Left hindlimb (tissue), 1 donor: ENCODE results near the gene SMIM35.

Source experiments
- DNase-seq: peaks from one replicate; pipeline ENCODE4 v3.0.0-alpha.2; 2018

SMIM35 gene

DNA sequence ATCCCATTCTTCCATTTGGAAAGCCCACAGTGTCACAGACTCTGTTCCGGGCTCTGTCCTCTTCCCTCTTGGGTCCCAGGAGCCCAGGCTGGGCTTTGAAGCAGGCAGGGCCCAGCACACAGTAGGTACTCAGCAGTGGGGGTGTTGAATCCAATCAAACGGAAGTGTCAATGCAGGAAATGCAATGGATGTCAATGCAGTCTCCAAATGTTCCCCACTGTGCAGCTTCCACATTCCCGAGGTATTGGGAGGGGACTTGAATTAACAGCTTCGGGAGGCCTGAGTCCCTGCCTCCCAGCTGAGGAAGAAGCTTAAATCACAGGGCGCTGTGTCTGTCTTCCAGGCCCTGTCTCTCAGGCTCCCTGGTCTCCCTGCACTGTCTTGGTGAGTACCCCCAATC is 21.8 kb upstream of the SMIM35 start:
- no peak for DNase-seq

DNA sequence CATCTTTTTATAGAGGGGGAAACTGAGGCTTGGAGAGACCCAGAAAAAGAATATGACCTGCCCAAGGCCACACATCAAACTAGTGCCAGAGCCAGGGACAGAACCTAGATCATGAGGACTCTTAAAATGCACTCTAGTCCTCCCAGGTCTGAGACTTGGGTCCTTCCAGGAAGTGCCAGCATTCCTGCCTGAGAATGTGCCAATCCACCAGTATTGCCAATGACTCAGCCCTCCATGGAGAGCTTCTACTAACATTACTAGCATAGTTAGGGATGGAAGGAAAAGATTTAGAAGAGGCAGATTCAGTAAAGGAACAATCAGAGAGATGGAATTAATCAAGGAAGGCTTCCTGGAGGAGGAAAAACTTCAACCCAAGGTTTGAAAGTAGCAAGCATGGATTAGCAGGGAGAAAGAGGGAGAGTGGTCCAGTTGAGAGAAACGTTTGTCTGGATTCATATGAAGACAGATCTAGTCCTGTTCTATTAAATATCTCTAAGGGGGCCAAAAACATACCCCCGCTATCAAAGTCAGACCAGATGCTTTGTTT is 20.1 kb upstream of the SMIM35 start:
- DNase-seq: no peak

DNA sequence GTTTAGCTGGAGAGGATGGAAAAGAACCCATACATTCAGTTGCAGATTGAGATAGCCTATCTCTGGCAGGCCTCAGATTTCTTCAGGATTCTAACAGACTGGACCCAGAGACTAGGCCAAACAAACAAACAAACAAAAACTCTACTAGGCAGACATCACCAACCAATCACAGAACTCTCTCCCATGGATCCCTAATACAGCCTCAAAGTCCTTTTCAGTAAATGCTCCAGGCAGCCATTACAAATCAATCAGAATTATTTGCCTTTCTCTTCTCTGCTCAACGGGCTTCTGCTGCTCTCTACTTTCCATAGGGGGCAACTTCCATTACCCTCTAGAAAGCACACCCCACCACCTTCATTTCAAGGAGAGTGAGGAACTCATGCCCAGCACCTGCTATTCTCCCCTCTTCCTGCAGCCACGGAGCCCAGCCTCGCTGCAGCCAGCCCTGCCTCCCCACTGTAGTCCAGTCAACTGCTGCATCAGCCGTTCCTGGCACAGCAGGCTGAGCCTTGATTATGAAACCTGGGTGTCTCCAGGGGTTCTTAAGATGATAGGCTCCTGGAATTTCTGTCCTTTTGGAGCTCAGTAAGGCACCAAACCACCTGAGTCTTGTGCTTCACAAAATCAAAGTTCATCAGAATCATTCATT is 19.0 kb upstream of the SMIM35 start:
- DNase-seq: no peak

DNA sequence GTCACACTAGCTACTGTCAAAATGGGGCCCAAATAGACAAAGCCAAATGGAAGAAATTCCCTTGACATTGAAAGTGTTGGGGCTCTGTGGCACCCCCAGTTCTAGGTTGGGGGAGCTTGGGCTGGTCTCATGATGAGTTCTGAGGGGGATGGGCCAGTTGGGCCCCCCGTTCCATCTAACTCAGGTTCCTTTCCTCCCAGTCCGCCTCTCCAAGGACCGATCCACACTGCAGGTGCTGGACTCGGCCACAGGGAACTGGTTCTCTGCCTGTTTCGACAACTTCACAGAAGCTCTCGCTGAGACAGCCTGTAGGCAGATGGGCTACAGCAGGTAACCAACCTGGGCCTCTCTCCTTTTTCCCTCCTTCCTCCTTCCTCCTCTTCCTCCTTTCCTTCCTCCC is 17.7 kb upstream of the SMIM35 start:
- no peak for DNase-seq

DNA sequence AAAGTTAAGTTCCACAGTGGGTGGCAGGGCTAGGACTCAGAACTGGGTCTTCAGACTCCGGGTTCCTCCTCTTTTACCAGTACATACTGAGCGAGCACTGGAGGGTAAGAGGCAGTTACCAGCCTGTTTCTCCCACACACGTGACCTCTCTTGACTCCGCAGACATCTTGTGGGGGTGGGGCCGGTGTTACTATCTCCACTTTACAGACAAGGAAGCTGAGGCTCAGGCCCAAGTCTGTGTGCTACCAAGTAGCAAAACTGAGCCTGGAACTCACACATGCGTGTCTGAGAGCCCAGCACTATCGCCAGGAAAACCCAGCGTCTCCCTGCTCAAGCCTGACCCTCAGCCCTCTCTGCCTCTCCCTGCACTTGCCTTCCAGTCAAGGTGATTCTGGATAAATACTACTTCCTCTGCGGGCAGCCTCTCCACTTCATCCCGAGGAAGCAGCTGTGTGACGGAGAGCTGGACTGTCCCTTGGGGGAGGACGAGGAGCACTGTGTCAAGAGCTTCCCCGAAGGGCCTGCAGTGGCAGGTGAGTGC is 16.0 kb upstream of the SMIM35 start:
- DNase-seq: no peak

DNA sequence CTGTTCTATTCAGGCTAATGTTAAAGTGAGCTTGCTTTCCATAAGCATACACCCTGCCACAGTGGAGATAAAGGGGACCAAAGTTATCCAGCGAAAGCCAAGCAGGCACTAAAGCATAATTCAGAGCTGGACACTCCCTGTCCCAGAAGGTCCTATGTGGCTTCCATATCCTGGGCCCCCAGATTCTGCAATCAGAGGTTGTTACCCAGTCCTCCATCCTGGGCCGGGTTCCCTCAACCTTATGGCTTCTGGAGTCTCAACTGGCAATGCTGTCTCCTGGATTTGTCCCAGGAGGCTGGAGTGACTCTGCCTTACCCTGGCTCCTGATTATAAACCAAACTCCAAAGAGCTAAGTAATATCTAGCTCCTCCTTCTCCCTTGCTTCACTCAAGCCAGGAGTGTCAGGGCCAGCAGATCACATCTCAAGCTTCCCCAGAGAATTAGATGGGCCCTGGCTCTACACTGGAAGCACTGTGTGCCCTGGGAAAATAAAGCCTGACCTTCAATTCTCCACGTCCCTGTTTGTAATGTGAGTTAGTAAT is 14.0 kb upstream of the SMIM35 start:
- no peak for DNase-seq

DNA sequence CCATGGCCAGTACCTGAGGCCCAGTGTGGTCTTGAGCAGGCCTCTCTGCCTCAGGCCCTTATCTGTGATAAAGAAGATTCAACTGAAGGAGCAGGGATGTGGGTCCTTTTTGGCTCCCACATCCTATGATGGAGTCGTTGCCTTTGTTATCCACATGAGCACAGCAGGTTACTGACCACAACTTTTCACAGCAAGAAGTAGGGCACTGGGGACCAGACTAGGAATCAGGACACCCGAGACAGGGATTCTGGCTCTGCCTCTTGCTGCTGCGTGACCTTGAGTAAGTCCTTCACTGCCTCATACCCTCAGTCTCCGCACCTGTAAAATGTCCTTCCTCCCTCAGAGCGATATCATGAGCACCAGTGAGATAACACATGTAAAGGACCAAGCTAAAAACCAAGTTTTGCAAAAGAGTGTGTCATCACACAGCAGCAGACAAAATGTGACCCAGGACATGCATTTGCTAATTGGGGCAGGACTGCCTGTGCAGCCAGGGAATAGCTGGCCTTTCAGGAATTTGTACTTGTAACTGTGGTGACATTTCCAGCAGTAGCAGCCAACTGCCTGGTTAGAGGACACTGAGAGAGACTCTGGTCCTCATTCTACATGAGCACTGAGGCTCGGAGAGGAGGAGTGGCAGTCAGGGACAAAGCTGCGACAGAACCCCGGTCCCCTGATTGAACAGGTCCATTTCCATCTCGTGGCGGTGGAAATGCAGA is 13.2 kb upstream of the SMIM35 start:
- no peak for DNase-seq

DNA sequence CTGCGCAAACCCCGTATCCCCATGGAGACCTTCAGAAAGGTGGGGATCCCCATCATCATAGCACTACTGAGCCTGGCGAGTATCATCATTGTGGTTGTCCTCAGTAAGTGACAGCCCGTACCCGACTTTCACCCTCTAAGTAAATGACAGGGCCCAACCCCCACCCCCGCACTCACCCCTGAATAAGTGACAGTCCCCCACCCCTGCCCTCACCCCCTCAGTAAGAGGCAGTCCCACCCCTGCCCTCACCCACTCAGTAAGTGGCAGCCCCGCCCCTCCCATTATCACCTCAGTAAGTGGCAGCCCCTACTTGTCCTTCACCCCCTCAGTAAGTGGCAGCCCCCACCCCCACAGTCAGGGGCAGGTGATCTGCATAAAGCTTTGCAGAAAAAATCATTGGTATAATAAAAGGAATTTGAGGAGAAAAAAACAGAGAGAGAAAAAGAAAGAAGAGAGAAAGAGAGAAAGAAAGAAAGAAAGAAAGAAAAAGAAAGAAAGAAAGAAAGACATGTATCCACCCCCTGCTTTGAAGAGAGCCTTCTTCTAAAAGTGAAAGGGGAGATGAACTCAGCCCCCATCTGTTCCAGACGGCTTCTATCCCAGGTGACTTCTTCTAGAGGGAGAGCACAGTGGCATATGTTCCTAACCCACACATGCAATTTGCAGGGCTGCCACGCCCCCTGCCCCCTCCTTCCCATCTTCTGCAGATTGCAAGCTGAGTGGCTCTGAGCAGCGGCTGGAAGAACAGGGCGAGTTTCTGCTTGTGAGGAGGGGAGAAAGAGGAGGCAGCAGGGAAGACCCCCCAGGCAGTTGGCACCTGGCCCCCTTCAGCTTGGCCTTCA is 12.5 kb upstream of the SMIM35 start:
- no peak for DNase-seq

DNA sequence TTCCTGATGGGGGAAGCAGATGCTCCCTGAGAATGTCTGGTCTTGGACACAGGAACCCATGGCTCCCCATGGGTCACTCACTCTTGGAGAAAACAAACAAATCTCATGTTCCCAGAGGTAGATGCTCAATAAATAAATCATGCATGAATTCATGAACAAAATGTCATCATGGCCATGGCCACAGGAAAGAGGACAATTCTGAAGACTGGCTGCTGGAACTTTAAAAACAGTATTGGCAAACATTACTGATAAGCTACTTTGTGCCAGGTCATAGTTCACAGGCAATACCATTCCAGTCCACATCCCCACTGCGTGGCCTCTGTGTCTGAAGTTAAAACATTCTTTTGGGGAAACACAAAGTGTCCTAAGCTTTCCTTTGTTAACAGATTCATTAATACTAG is 9.2 kb upstream of the SMIM35 start:
- no peak for DNase-seq

DNA sequence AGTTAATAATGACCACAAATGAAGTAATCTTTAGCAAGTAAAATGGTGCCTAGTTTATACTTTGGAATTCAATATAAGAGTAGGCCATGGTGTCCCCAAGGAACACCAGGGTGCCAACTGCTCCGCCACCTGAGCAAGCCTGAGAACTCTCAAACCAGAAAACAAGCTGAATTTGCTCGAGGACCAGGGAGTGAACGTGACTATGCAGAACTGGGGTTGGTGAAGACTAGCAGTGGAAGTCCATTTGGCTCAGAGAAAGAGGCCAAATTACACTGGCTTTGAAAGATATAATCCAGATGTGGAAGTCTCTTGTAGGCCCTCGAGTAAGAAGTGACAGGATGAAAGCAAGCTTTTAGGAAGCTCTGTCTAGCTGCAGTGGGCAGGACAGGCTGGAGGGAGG is 8.7 kb upstream of the SMIM35 start:
- no peak for DNase-seq

DNA sequence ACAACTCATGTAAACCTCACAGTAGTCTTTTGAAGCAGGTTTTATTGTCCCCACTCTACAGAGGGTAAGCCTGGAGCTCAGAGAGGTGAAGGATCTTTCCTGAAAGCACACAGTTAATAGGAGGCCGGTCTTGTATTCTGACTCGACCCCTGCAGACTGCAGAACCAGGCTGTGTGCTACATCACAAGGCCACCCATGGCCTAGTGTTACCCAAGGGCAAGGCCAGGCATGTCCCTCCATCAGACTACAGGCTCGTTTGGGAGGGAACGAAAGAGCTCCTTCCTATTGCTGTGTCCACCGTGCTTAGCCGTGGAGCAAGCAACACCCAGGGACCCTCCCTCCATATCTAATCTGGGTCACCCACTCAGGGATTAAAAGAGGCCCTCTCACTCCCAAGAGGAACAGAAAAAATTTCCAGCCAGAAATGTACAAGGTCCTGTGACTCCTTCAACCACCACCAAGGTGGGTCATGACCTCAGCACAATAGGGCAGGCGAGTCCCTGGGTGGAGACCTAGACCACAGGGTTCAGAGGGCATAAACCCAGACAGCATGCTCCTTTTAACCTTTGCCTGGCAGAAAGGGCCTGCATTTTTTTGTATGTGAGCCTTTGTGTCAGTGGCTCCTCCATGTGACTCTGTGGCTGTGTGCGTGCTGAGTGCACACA is 6.3 kb upstream of the SMIM35 start:
- no peak for DNase-seq

DNA sequence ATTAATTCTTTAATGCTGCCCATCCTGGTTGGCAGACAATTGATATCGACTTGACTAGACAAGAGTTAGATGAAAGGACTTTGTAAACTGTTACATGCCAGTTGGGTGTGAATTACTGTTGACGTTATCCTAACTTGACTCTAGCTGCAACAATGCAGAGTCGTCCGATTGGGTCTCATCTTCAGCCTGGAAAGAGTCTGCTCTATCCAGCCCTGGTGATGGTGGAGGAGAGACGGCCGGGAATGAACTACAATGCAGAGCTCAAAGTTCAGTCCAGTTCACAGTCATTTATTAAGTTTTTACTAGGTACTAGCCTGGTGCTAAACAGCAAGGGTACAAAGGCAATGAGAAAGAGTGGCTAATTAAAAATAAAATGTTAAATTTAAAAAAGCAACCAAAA is 4.9 kb upstream of the SMIM35 start:
- DNase-seq: no peak

DNA sequence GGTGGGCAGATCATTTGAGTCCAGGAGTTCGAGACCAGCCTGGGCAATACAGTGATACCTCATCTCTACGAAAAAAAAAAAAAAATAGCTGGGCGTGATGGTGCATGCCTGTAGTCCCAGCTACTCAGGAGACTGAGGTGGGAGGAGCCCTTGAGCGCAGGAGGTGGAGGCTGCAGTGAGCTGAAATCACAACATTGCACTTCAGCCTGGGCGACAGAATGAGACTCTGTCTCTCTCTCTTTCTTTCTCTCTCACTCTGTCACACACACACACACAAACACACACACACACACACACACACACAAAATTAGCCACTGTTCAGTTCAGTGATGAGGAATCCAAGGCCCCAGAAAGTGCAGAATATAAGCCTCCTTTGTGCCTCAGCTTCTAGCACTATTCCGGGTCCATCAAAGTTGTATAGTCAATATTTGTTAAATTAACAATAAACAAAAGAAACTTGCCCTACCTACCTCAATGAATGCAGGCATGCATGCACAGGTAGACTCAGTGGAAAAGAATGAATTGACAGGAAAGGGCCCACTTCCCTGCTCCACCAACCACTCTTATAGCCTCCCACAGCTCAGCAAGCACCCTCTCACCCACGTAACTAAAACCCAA is 3.9 kb upstream of the SMIM35 start:
- DNase-seq: no peak

DNA sequence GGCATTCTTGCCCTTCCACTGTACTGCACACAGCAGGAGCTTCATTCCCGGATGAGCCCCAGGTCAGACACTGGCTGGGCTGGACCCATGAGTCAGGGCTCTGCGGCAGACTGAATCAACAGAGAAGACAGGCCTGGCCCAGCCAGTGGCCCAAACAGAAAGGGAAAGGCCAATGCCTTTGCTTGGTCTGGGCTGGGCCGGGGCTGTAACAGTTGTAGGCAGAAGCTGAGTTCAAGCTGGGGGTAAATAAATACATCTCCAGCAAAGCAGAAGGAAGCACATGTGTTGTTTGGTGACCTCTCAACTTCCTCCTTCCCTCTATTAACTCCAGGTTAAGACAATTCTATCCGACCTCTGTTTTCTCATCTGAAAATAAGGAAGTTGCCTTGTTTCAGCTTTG is 1.8 kb upstream of the SMIM35 start:
- no peak for DNase-seq

DNA sequence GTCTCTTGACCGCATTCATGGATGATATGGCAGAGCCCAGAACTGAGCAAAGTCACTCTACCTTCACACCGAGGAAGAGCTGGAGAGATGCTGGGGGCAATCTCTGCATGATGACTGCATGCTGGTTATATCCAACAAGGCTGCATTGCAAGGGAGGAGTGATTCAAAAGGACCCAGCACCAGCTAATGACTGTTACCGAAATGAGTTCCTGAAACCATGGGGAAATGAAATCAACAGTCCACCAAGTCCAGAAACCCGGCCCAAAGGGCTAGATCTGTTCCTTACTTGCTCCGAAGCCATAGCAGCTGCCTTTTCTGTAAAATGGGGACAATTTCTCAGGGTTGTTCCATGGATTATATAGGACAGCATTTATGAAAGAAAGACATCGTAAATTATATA is 1.2 kb upstream of the SMIM35 start:
- DNase-seq: no peak

DNA sequence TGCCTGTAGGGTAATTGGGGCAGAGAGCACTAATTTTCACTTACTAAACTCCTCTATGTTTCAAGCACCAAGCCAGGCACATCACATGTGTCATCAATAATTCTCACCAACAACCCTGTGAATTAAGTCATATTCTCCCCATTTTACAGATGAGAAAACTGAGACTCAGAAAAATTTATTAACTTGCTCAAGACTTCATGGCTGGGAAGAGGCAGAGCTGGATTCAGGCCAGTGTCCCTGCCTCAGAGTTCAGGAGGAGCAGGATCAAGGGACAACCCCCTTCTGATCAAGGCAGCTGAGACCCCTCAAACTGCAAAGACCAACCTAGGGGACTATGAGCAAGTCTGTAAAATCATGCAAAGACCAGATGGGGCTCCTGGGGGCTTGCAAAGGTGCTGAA is 2.1 kb downstream of the SMIM35 start:
- DNase-seq: no peak

DNA sequence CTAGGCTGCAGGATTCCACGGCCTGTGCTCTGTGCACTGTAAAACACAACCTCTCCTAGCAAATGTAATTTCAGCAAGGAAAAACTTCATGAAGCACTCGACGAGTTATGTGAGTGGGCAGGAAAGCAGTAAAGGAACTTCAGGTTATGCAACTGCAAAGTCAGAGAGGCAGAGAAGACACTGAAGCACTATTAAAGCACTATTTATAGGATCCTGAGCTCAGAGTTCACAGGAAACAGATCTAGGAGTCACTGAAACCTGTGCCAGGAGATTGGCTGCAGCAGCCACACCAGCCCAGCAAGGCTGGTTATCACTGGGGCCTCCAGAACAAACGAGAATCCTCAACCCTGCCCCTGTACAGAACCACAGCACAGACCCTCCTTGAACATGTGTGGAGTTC is 2.5 kb downstream of the SMIM35 start:
- DNase-seq: no peak

DNA sequence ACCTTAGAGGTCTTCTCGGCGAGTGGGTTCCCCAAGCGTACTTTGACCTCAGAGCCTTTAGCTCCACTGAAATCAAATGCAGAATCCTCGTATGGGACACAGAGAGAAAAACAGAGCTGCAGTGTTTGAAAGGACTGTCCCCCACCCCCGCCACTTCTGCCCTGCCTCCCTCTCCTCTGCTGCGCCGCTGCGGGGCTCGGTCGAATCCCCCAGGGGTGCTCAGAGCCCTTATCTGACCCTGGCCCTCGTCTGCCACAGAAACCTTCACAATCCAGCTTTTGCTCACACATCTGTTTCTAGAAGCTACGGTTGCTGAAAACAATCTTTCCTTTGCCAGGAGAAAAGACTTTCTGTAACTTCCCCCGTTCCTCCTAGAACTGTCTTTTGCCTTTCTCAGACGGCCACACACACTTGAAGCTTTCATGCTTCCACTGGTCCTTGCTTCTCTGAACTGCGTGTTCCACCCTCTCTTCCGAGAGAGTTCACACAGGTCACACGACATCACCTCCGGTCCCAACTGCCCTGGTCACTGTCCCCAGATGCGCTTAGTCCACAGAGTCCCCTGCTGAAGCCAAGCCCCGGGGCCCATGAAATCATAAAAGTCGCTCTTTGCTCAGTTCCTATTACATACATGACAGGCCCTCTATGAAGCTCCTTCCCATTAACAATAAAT is 3.7 kb downstream of the SMIM35 start:
- no peak for DNase-seq

DNA sequence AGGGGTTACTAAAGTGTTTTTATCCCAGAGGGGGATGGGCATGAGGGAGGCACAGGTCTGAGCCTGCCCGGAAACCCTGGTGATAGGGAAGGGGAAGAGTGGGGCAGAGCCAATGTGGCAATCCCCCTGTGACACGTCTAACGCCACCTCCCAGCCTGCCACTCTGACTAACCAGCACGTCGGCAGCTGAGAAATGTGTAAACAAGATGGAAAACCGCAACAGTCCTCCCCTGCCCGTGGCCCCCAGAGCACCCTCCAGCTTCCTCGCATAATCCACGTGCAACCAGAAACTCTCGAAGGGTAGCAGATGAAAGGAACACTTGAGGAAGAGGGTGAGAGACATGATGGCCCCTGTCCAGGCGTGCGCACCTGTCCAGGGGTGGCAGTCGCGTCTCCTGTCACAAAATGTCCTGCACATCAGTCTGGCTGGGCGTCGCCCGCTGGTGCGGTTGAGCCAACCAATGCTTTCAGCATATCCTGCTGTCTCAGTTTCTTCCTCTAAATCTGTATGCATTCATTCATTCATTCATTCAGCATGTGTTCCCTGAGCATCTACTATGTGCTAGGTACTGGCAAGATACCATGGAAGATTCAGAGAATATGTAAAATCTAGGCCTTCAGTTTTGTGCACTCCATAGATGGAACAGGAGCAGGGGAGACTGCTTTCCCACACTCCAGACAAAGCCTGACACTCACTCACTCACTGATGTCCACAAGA is 5.4 kb downstream of the SMIM35 start:
- DNase-seq: no peak

DNA sequence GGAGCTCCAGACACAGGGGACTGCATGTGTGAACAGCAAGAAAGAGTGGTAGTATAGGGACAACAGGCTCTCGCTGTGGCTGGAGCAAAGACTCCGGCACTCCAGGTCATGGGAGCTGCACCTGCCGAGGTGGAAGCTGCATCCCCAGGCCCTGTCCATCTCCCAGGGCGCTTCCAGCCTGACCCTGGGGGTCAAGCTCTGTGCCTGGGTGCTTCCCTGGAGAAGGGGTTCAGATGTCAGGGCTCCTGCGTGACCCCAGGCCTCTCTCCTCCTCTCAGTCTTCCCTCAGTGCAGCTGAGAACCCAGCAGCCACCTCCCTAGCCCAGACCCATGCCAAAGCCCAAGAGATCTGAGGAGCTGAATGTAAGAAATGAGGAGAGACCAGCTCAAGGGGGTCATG is 6.5 kb downstream of the SMIM35 start:
- no peak for DNase-seq

DNA sequence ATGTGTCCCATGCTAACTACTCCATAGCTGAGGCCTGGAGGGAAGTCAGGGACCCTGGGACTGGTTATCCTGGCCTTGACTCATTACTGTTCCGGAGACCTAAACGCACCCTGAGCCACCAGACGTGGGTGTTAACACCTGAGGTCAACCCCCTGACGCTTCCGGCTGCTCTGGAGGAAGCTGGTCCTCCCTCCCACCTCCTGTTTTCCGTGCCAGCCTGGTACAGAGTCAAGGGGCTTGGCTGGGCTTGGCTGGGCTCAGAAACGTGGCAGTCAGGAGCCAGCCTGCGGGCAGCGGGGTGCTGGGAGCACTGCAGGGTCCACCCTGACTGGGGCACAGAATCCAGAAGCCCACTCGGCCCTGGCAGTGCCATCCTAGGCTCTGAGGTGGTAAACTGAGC is 7.3 kb downstream of the SMIM35 start:
- DNase-seq: no peak
